IMR-90 (cell line): ENCODE measurements around the gene BOD1. TPM values are rescaled to one million over a fixed set of nuclear protein-coding genes. Genes with fewer than 3 reads are reported as not detected.

Experiments
- ATAC-seq: fragments of 200-7000 bp; cut with Tn5 transposase; 2 replicates; pipeline ENCODE4 v1.9.1; 2020; ENCODE audit warnings: low read depth, mild to moderate bottlenecking, moderate library complexity
- BruUV-seq: library from RNA; stranded (reverse); fragments of 400-500 nt; replicated peaks from 2 replicates; lab custom pipeline; 2021; lab: Mats Ljungman, UMichigan
- CTCF ChIA-PET: fragments of 300-600 bp; formaldehyde crosslinking; extraction: SDS; loops from one replicate; lab custom pipeline; 2021; ENCODE audit warnings: antibody characterized with exemption; lab: Yijun Ruan, JAX
- POLR2A ChIA-PET: fragments of 300-600 bp; sonication (Branson Sonifier 250); formaldehyde crosslinking; loops from one replicate; lab custom pipeline; 2022; ENCODE audit warnings: antibody characterized with exemption; ENCODE audit not compliant: unreplicated experiment; lab: Charles Lee
- DNase-seq: peaks from one replicate; pipeline ENCODE4 v3.0.0; 2013
- H2AFZ ChIP-seq: replicated peaks from 2 replicates; pipeline ENCODE3; 2013; ENCODE audit warnings: low read length, mild to moderate bottlenecking; ENCODE audit not compliant: poor library complexity
- H2AK5ac ChIP-seq: 2 replicates; pipeline ENCODE4 v1.6.1; 2013; ENCODE audit warnings: low read depth, low read length, inconsistent platforms
- H2AK9ac ChIP-seq: replicated peaks from 2 replicates; pipeline ENCODE3; 2013; ENCODE audit warnings: mild to moderate bottlenecking, low read depth, low read length, moderate library complexity; ENCODE audit not compliant: poor library complexity
- H2BK120ac ChIP-seq: 2 replicates; pipeline ENCODE4 v1.6.1; 2013; ENCODE audit warnings: low read depth, low read length, inconsistent platforms
- H2BK15ac ChIP-seq: 3 replicates; pipeline ENCODE4 v1.6.1; 2013; ENCODE audit warnings: low read depth, low read length, inconsistent platforms
- H2BK20ac ChIP-seq: 2 replicates; pipeline ENCODE4 v1.6.1; 2013; ENCODE audit warnings: low read depth, mild to moderate bottlenecking, inconsistent platforms, low read length, moderate library complexity
- H2BK5ac ChIP-seq: 2 replicates; pipeline ENCODE4 v1.6.1; 2013; ENCODE audit warnings: mild to moderate bottlenecking, low read depth, low read length, inconsistent platforms; ENCODE audit not compliant: poor library complexity, severe bottlenecking
- H3K14ac ChIP-seq: replicated peaks from 2 replicates; pipeline ENCODE4 v1.6.1; 2013; ENCODE audit warnings: low read depth, low read length, inconsistent platforms
- H3K18ac ChIP-seq: 2 replicates; pipeline ENCODE4 v1.6.1; 2013; ENCODE audit warnings: low read depth, low read length, control low read depth
- H3K23ac ChIP-seq: 2 replicates; pipeline ENCODE4 v1.6.1; 2013; ENCODE audit warnings: low read depth, low read length, inconsistent platforms
- H3K27ac ChIP-seq: 2 replicates; pipeline ENCODE4 v1.5.1; 2013; ENCODE audit warnings: mild to moderate bottlenecking, control low read depth, low read length; ENCODE audit not compliant: insufficient read depth
- H3K27me3 ChIP-seq: 2 replicates; pipeline ENCODE4 v1.6.1; 2013; ENCODE audit warnings: low read length; ENCODE audit not compliant: control insufficient read depth, insufficient read depth
- H3K36me3 ChIP-seq: 2 replicates; pipeline ENCODE4 v1.6.1; 2013; ENCODE audit warnings: low read length, mixed read lengths; ENCODE audit not compliant: control insufficient read depth, insufficient read depth
- H3K4ac ChIP-seq: 2 replicates; pipeline ENCODE4 v1.6.1; 2013; ENCODE audit warnings: low read depth, low read length, inconsistent platforms
- H3K4me1 ChIP-seq: 2 replicates; pipeline ENCODE4 v1.6.1; 2013; ENCODE audit warnings: low read length, mixed read lengths; ENCODE audit not compliant: control insufficient read depth, insufficient read depth
- H3K4me2 ChIP-seq: 2 replicates; pipeline ENCODE4 v1.6.1; 2013; ENCODE audit warnings: low read depth, mild to moderate bottlenecking, control low read depth, low read length, moderate library complexity
- H3K4me3 ChIP-seq: 2 replicates; pipeline ENCODE4 v1.5.1; 2013; ENCODE audit warnings: low read depth, mild to moderate bottlenecking, control low read depth, low read length, moderate library complexity; ENCODE audit not compliant: insufficient read depth
- H3K56ac ChIP-seq: 2 replicates; pipeline ENCODE4 v1.6.1; 2013; ENCODE audit warnings: low read length, inconsistent platforms; ENCODE audit not compliant: insufficient read depth; ENCODE audit errors: extremely low read depth
- H3K79me1 ChIP-seq, 2 experiments: 2 replicates each; pipeline ENCODE4 v1.6.1; 2013; ENCODE audit warnings: low read length in 2 of 2, inconsistent platforms in 1 of 2, low read depth in 1 of 2
- H3K9ac ChIP-seq: 2 replicates; pipeline ENCODE4 v1.6.1; 2013; ENCODE audit warnings: low read depth, low read length, control low read depth
- H3K9me1 ChIP-seq: 2 replicates; pipeline ENCODE4 v1.6.1; 2013; ENCODE audit warnings: low read length, inconsistent platforms; ENCODE audit not compliant: insufficient read depth
- H3K9me3 ChIP-seq: 2 replicates; pipeline ENCODE4 v1.6.1; 2013; ENCODE audit warnings: low read length; ENCODE audit not compliant: control insufficient read depth, insufficient read depth
- H4K20me1 ChIP-seq: 2 replicates; pipeline ENCODE4 v1.6.1; 2013; ENCODE audit warnings: low read length, inconsistent platforms; ENCODE audit not compliant: insufficient read depth
- H4K5ac ChIP-seq: 2 replicates; pipeline ENCODE4 v1.6.1; 2013; ENCODE audit warnings: mild to moderate bottlenecking, low read depth, low read length, control low read depth
- H4K8ac ChIP-seq, 2 experiments: 2 replicates each; pipeline ENCODE4 v1.6.1; 2013; ENCODE audit warnings: low read depth in 2 of 2, low read length in 2 of 2, control low read depth in 1 of 2, inconsistent platforms in 1 of 2
- H4K91ac ChIP-seq: 2 replicates; pipeline ENCODE4 v1.6.1; 2013; ENCODE audit warnings: low read depth, low read length, inconsistent platforms; ENCODE audit not compliant: insufficient read depth
- BHLHE40 ChIP-seq: fragments of 150-350 bp; IDR thresholded peaks from 2 replicates; pipeline ENCODE4 v1.6.1; 2016; ENCODE audit warnings: mild to moderate bottlenecking, low read depth, low read length
- CEBPB ChIP-seq: IDR thresholded peaks from 2 replicates; pipeline ENCODE4 v1.6.1; 2012; ENCODE audit warnings: low read depth, low read length, improper control_type of control experiment
- CHD1 ChIP-seq: IDR thresholded peaks from 2 replicates; pipeline ENCODE4 v1.6.1; 2012; ENCODE audit warnings: low read depth, low read length, improper control_type of control experiment
- CTCF ChIP-seq: conservative IDR thresholded peaks from 2 replicates; pipeline ENCODE4 v1.5.1; 2012; ENCODE audit warnings: mild to moderate bottlenecking, low read depth, low read length, improper control_type of control experiment
- ELK1 ChIP-seq: fragments of 150-350 bp; IDR thresholded peaks from 2 replicates; pipeline ENCODE4 v1.6.1; 2016; ENCODE audit warnings: low read depth, mild to moderate bottlenecking, low read length, moderate library complexity, borderline replicate concordance
- FOS ChIP-seq: fragments of 150-350 bp; IDR thresholded peaks from 2 replicates; pipeline ENCODE4 v1.6.1; 2016; ENCODE audit warnings: low read depth, low read length
- MAFK ChIP-seq: IDR thresholded peaks from 2 replicates; pipeline ENCODE4 v1.6.1; 2012; ENCODE audit warnings: low read depth, low read length, improper control_type of control experiment
- MAZ ChIP-seq: IDR thresholded peaks from 2 replicates; pipeline ENCODE4 v1.6.1; 2012; ENCODE audit warnings: low read depth, mild to moderate bottlenecking, low read length, improper control_type of control experiment, moderate library complexity, borderline replicate concordance
- MXI1 ChIP-seq: IDR thresholded peaks from 2 replicates; pipeline ENCODE4 v1.6.1; 2012; ENCODE audit warnings: low read depth, mild to moderate bottlenecking, low read length, moderate library complexity, borderline replicate concordance
- NFE2L2 ChIP-seq: fragments of 150-350 bp; IDR thresholded peaks from 2 replicates; pipeline ENCODE4 v1.6.1; 2016; ENCODE audit warnings: low read depth, mild to moderate bottlenecking, low read length
- POLR2A ChIP-seq: IDR thresholded peaks from 2 replicates; pipeline ENCODE4 v1.6.1; 2012; ENCODE audit warnings: mild to moderate bottlenecking, low read depth, low read length
- RAD21 ChIP-seq: IDR thresholded peaks from 2 replicates; pipeline ENCODE4 v1.6.1; 2012; ENCODE audit warnings: low read length, improper control_type of control experiment
- RCOR1 ChIP-seq: IDR thresholded peaks from 2 replicates; pipeline ENCODE4 v1.6.1; 2012; ENCODE audit warnings: mild to moderate bottlenecking, low read length, improper control_type of control experiment; ENCODE audit not compliant: insufficient replicate concordance
- RFX5 ChIP-seq: IDR thresholded peaks from 2 replicates; pipeline ENCODE4 v1.8.0; 2012; ENCODE audit warnings: low read depth, mild to moderate bottlenecking, low read length, moderate library complexity
- SMC3 ChIP-seq: fragments of 150-350 bp; IDR thresholded peaks from 2 replicates; pipeline ENCODE4 v1.6.1; 2016; ENCODE audit warnings: low read depth, mild to moderate bottlenecking, antibody characterized with exemption, low read length, moderate library complexity
- USF2 ChIP-seq: fragments of 150-350 bp; IDR thresholded peaks from 2 replicates; pipeline ENCODE4 v1.6.1; 2017; ENCODE audit warnings: mild to moderate bottlenecking, antibody characterized with exemption, low read length, low read depth
- WGBS, 2 experiments: methylation state at CpG; one replicate each; pipeline versions ENCODE4 v1.1.5 to v1.1.7; 2013; ENCODE audit warnings: missing lambda C conversion rate in 2 of 2; ENCODE audit not compliant: insufficient read length in 1 of 2; ENCODE audit errors: extremely low coverage in 2 of 2; 5-methylcytosine and 5-hydroxymethylcytosine counted together
- dilution Hi-C: fragments of 300-500 bp; cut with HindIII; formaldehyde crosslinking; loops from one replicate; pipeline ENCODE4 v1.14.3; 2018; ENCODE audit warnings: low sequenced_read_pairs; ENCODE audit not compliant: unreplicated experiment
- in situ Hi-C: fragments of 300-500 bp; cut with MboI; formaldehyde crosslinking; loops from 3 replicates; pipeline ENCODE4 v1.14.3; 2019; ENCODE audit warnings: low sequenced_read_pairs, inconsistent platforms, mixed read lengths
- intact Hi-C: fragments of 100-400 bp; cut with micrococcal nuclease; formaldehyde crosslinking; loops from 2 replicates; pipeline ENCODE4 v1.10.0; 2022
- polyA plus RNA-seq, 3 experiments: library from polyadenylated mRNA; depleted of rRNA; stranded (reverse); fragments of >200 nt; gene quantifications; 2 replicates each; pipeline ENCODE4 v1.2.3, GENCODE V29; 2012; ENCODE audit warnings: low replicate concordance in 1 of 3
- total RNA-seq: library from RNA; depleted of rRNA; stranded (reverse); fragments of >200 nt; gene quantifications from 2 replicates; pipeline ENCODE4 v1.2.3, GENCODE V29; 2012

Gene BOD1
- total and polyA plus RNA-seq, 2 of the 4 experiments (the other 2 are of a cell fraction), result 57.9 to 71.7 TPM

- dilution Hi-C loops, result no loop called here
- CTCF ChIA-PET, result interaction anchor here (1.5 kb wide), 1 partner anchor 12 kb away, joined by 3 read pairs; no protein-coding TSS in a partner anchor
- WGBS, 2 experiments, result no CpG with 5 or more reads among the region's 4 CpGs
These were observed 47.7 kb downstream of the BOD1 start for GRCh38 chr5:173568703-173569102.

More at GRCh38 chr5:173568703-173569102, 47.7 kb downstream of the BOD1 start:
- H4K20me1 ChIP-seq, result no peaks in the 10 kb centered on the region
- peak overlapping the region; percentile 28; the same call in 1 of the 2 replicates for H3K18ac ChIP-seq
- DNase-seq, result no peak
- no peak for ATAC-seq
- 0 out of 2 replicates have a peak overlapping the region, but pooled peaks have one; percentile 24 for H2BK20ac ChIP-seq
- H2AK9ac ChIP-seq, result no peak overlapping the region
- intact Hi-C loops (no loop called here), in situ Hi-C loops (loop anchor here (10.0 kb wide), 1 partner anchor 604 kb away; no protein-coding TSS in a partner anchor)
- H2BK120ac ChIP-seq, result peak overlapping the region; percentile 39; the same call in 1 of the 2 replicates
- no peaks in the 10 kb centered on the region for H3K27me3 ChIP-seq
- H4K91ac ChIP-seq, result no peak overlapping the region
- peak overlapping the region; percentile 58; the same call in 1 of the 2 replicates for H3K4ac ChIP-seq
- POLR2A ChIA-PET, result no interaction called here
- H3K23ac ChIP-seq, result no peak overlapping the region
- H3K14ac ChIP-seq, result no peak overlapping the region
- H3K4me1 ChIP-seq, result peaks cover 3% of the 10 kb centered on the region
- no peak overlapping the region for H3K9ac ChIP-seq
- H2AK5ac ChIP-seq, result peak overlapping the region; percentile 35; the same call in 1 of the 2 replicates
- H2BK15ac ChIP-seq, result 0 out of 3 replicates have a peak overlapping the region, but pooled peaks have one; percentile 55
- H3K36me3 ChIP-seq, result no peaks in the 10 kb centered on the region
- no peaks in the 10 kb centered on the region for H3K79me1 ChIP-seq
- H3K56ac ChIP-seq, result no peak overlapping the region
- H3K4me2 ChIP-seq, result no peak overlapping the region
- peaks cover 2% of the 10 kb centered on the region for H3K9me3 ChIP-seq
- no TSS peak for BruUV-seq
- no peak overlapping the region for H3K27ac ChIP-seq
- H3K4me3 ChIP-seq, result no peak overlapping the region
- H3K9me1 ChIP-seq, result 0 out of 2 replicates have a peak, but pooled peaks cover 4% of the 10 kb centered on the region
- no peak overlapping the region for H4K5ac ChIP-seq
- H2AFZ ChIP-seq, result no peak overlapping the region
- H4K8ac ChIP-seq, result peak overlapping the region in 1 of 2 experiments; percentile 27; a peak in 1 of 4 replicates
- H2BK5ac ChIP-seq, result no peak overlapping the region
- no peak for TF ChIP-seq CEBPB
- TF ChIP-seq CHD1, result no peak
- TF ChIP-seq BHLHE40, result no peak
- no peak for TF ChIP-seq NFE2L2
- no peak for TF ChIP-seq USF2
- no peak for TF ChIP-seq MAZ
- TF ChIP-seq RCOR1, result no peak
- TF ChIP-seq CTCF, result no peak
- TF ChIP-seq RFX5, result no peak
- TF ChIP-seq MXI1, result no peak
- TF ChIP-seq RAD21, result no peak
- TF ChIP-seq MAFK, result no peak
- no peak for TF ChIP-seq ELK1
- TF ChIP-seq SMC3, result no peak
- TF ChIP-seq POLR2A, result no peak
- no peak for TF ChIP-seq FOS
